H9 (cell line): ENCODE results near the gene STXBP1. TPM values are rescaled to one million over a fixed set of nuclear protein-coding genes. Genes with fewer than 3 reads are reported as not detected.

Source experiments
- DNase-seq: peaks from one replicate; pipeline ENCODE4 v3.0.0-alpha.2; 2017
- H2AFZ ChIP-seq: one replicate; pipeline ENCODE4 v1.6.1; 2013; ENCODE audit warnings: mild to moderate bottlenecking, low read length, control low read depth, moderate library complexity
- H2AK5ac ChIP-seq: 2 replicates; pipeline ENCODE4 v1.6.1; 2013; ENCODE audit warnings: low read length, control low read depth, mixed read lengths; ENCODE audit not compliant: insufficient read length
- H2BK120ac ChIP-seq: one replicate; pipeline ENCODE4 v1.6.1; 2013; ENCODE audit warnings: low read depth, mild to moderate bottlenecking, low read length, control low read depth, inconsistent platforms; ENCODE audit not compliant: poor library complexity, severe bottlenecking
- H2BK12ac ChIP-seq: 2 replicates; pipeline ENCODE4 v1.6.1; 2013; ENCODE audit warnings: low read length, control low read depth, mixed read lengths, low read depth; ENCODE audit not compliant: insufficient read length
- H2BK15ac ChIP-seq: 2 replicates; pipeline ENCODE4 v1.6.1; 2013; ENCODE audit warnings: low read depth, low read length, control low read depth
- H2BK20ac ChIP-seq: one replicate; pipeline ENCODE4 v1.6.1; 2013; ENCODE audit warnings: low read depth, mild to moderate bottlenecking, low read length, control low read depth, inconsistent platforms; ENCODE audit not compliant: poor library complexity, severe bottlenecking
- H2BK5ac ChIP-seq: 2 replicates; pipeline ENCODE4 v1.6.1; 2013; ENCODE audit warnings: low read length, control low read depth, mixed read lengths; ENCODE audit not compliant: insufficient read length
- H3K14ac ChIP-seq: 2 replicates; pipeline ENCODE4 v1.6.1; 2013; ENCODE audit warnings: low read length, control low read depth; ENCODE audit not compliant: insufficient read depth
- H3K18ac ChIP-seq: 2 replicates; pipeline ENCODE4 v1.6.1; 2013; ENCODE audit warnings: low read depth, mild to moderate bottlenecking, mixed read lengths, low read length, control low read depth; ENCODE audit not compliant: insufficient read length
- H3K23ac ChIP-seq: 2 replicates; pipeline ENCODE4 v1.6.1; 2013; ENCODE audit warnings: low read length, control low read depth, mixed read lengths, low read depth; ENCODE audit not compliant: insufficient read length
- H3K23me2 ChIP-seq: 2 replicates; pipeline ENCODE4 v1.6.1; 2013; ENCODE audit warnings: low read depth, mild to moderate bottlenecking, mixed read lengths, low read length, control low read depth; ENCODE audit not compliant: insufficient read length, poor library complexity, severe bottlenecking
- H3K27ac ChIP-seq: 2 replicates; pipeline ENCODE4 v1.5.1; 2013; ENCODE audit warnings: low read length, control low read depth, mixed read lengths, low read depth; ENCODE audit not compliant: insufficient read length
- H3K27me3 ChIP-seq: 2 replicates; pipeline ENCODE4 v1.6.1; 2013; ENCODE audit warnings: low read length, control low read depth, inconsistent platforms; ENCODE audit not compliant: insufficient read depth
- H3K4ac ChIP-seq: 2 replicates; pipeline ENCODE4 v1.6.1; 2013; ENCODE audit warnings: low read depth, mild to moderate bottlenecking, control low read depth, inconsistent platforms, low read length, moderate library complexity
- H3K4me1 ChIP-seq: 2 replicates; pipeline ENCODE4 v1.6.1; 2013; ENCODE audit warnings: low read length, control low read depth, inconsistent platforms; ENCODE audit not compliant: insufficient read depth
- H3K4me2 ChIP-seq: 2 replicates; pipeline ENCODE4 v1.6.1; 2013; ENCODE audit warnings: low read length, control low read depth, mixed read lengths; ENCODE audit not compliant: insufficient read length, insufficient read depth
- H3K56ac ChIP-seq: 2 replicates; pipeline ENCODE4 v1.6.1; 2013; ENCODE audit warnings: low read depth, mild to moderate bottlenecking, mixed read lengths, low read length, control low read depth; ENCODE audit not compliant: insufficient read length
- H3K79me1 ChIP-seq: 2 replicates; pipeline ENCODE4 v1.6.1; 2013; ENCODE audit warnings: low read depth, mild to moderate bottlenecking, moderate library complexity, low read length, control low read depth, inconsistent platforms; ENCODE audit not compliant: insufficient read depth, poor library complexity, severe bottlenecking
- H3K79me2 ChIP-seq: 2 replicates; pipeline ENCODE4 v1.6.1; 2013; ENCODE audit warnings: low read length, control low read depth, inconsistent platforms; ENCODE audit not compliant: insufficient read depth
- H3K9ac ChIP-seq: 2 replicates; pipeline ENCODE4 v1.6.1; 2013; ENCODE audit warnings: low read length, control low read depth, mixed read lengths; ENCODE audit not compliant: insufficient read length; ENCODE audit errors: extremely low read depth
- H3K9me3 ChIP-seq: one replicate; pipeline ENCODE4 v1.6.1; 2013; ENCODE audit warnings: low read depth, low read length, inconsistent platforms; ENCODE audit not compliant: control insufficient read depth
- H3T11ph ChIP-seq: one replicate; pipeline ENCODE4 v1.6.1; 2013; ENCODE audit warnings: mild to moderate bottlenecking, low read length, control low read depth, inconsistent platforms
- H4K20me1 ChIP-seq: one replicate; pipeline ENCODE4 v1.6.1; 2013; ENCODE audit not compliant: control insufficient read depth, insufficient read length, insufficient read depth
- H4K5ac ChIP-seq: 2 replicates; pipeline ENCODE4 v1.6.1; 2013; ENCODE audit warnings: low read depth, mild to moderate bottlenecking, mixed read lengths, low read length, control low read depth; ENCODE audit not compliant: insufficient read length
- H4K8ac ChIP-seq: replicated peaks from 2 replicates; pipeline ENCODE4 v1.6.1; 2013; ENCODE audit warnings: low read length, control low read depth, mixed read lengths, low read depth; ENCODE audit not compliant: insufficient read length
- H4K91ac ChIP-seq: 2 replicates; pipeline ENCODE4 v1.6.1; 2013; ENCODE audit warnings: low read depth, mild to moderate bottlenecking, moderate library complexity, mixed read lengths, low read length, control low read depth; ENCODE audit not compliant: insufficient read length
- H3K27ac Mint-ChIP-seq, 3 experiments: 2 replicates in 2 of 3; 3 replicates in 1 of 3; pipeline ENCODE4 v1.8.0; 2020 to 2021; ENCODE audit warnings: mixed read lengths in 3 of 3, mild to moderate bottlenecking in 1 of 3, moderate library complexity in 1 of 3
- H3K27me3 Mint-ChIP-seq: 2 replicates; pipeline ENCODE4 v1.8.0; 2021; ENCODE audit warnings: low read depth, mild to moderate bottlenecking, moderate library complexity, mixed read lengths
- H3K36me3 Mint-ChIP-seq, 3 experiments: 2 replicates in 2 of 3; 3 replicates in 1 of 3; pipeline ENCODE4 v1.8.0; 2020 to 2021; ENCODE audit warnings: low read depth in 3 of 3, mixed read lengths in 3 of 3; ENCODE audit not compliant: insufficient read depth in 1 of 3
- H3K4me1 Mint-ChIP-seq, 2 experiments: 2 replicates each; pipeline ENCODE4 v1.8.0; 2020; ENCODE audit warnings: mixed read lengths in 2 of 2
- H3K4me3 Mint-ChIP-seq, 2 experiments: 2 replicates in 1 of 2; 3 replicates in 1 of 2; pipeline ENCODE4 v1.8.0; 2020 to 2021; ENCODE audit warnings: mild to moderate bottlenecking in 2 of 2, mixed read lengths in 2 of 2, moderate library complexity in 1 of 2
- H3K9me3 Mint-ChIP-seq, 2 experiments: 2 replicates in 1 of 2; 3 replicates in 1 of 2; pipeline ENCODE4 v1.8.0; 2020; ENCODE audit warnings: mild to moderate bottlenecking in 2 of 2, mixed read lengths in 2 of 2, moderate library complexity in 1 of 2
- WGBS: extraction: QIAGEN DNeasy Blood & Tissue Kit; methylation state at CpG from one replicate; pipeline ENCODE4 v1.1.7; 2013; ENCODE audit warnings: missing lambda C conversion rate, low lambda C conversion rate, mixed read lengths; ENCODE audit not compliant: insufficient read length; ENCODE audit errors: extremely low coverage; 5-methylcytosine and 5-hydroxymethylcytosine counted together
- total RNA-seq: library from RNA; stranded (reverse); gene quantifications from 2 replicates; pipeline ENCODE4 v1.2.1, GENCODE V29; 2021
- TF ChIP-seq, protein P1 (sequence below): fragments of 200-600 bp; sonication (generic); conservative IDR thresholded peaks from 3 replicates; pipeline ENCODE4 v1.8.0; 2021; ENCODE audit warnings: antibody characterized with exemption, mild to moderate bottlenecking

STXBP1 gene
- total RNA-seq, 1 experiment from 2014 or later = 22.3 TPM

DNA sequence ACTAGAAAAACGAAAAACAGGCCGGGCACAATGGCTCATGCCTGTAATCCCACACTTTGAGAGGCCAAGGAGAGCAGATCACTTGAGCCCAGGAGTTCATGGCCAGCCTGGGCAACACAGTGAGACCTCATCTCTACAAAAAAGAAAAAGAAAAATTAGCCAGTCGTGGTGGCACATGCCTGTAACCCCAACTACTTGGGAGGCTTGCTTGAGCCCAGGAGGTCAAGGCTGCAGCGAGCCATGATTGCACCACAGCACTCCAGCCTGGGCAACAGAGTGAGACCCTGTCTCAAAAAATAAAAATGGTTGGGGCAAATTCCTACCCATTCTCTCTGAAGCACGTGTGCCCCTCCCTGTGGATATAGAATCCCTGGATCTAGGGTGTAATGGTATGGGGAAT is 86.3 kb downstream of the STXBP1 start:
- Histone ChIP-seq H2BK12ac (no peak overlapping the region), H3K79me1 (no peaks in the 10 kb centered on the region), H3K9me3 (no peaks in the 10 kb centered on the region), H3K23me2 (peaks cover 4% of the 10 kb centered on the region), H3K18ac (no peak overlapping the region), H4K5ac (no peak overlapping the region), H2BK20ac (no peak overlapping the region), H3K56ac (no peak overlapping the region), H4K91ac (no peak overlapping the region), H3K27me3 (no peaks in the 10 kb centered on the region), H3K4me1 (no peaks in the 10 kb centered on the region), H3K4ac (no peak overlapping the region), H3K4me2 (no peak overlapping the region), H3K79me2 (no peaks in the 10 kb centered on the region), H2AFZ (no peak overlapping the region), H2BK5ac (no peak overlapping the region), H3K14ac (no peak overlapping the region), H2BK120ac (no peak overlapping the region), H2BK15ac (no peak overlapping the region), H3K23ac (no peak overlapping the region), H3T11ph (no peak overlapping the region), H3K9ac (no peak overlapping the region), H4K20me1 (no peaks in the 10 kb centered on the region), H3K27ac (no peak overlapping the region), H2AK5ac (no peak overlapping the region), H4K8ac (no peak overlapping the region)
- Mint-ChIP-seq H3K9me3 (no peaks in the 10 kb centered on the region), H3K4me1 (peaks cover 2 to 7% of the 10 kb centered on the region in 2 experiments), H3K36me3 (peaks cover 0 to 4% (median 0%) of the 10 kb centered on the region in 3 experiments; a peak in 2 of 7 replicates), H3K4me3 (0 out of 5 replicates have a peak overlapping the region, but pooled peaks of 1 of the 2 experiments have one; percentile 70), H3K27me3 (peaks cover 6% of the 10 kb centered on the region), H3K27ac (no peak overlapping the region)
- TF ChIP-seq, protein P1, sequence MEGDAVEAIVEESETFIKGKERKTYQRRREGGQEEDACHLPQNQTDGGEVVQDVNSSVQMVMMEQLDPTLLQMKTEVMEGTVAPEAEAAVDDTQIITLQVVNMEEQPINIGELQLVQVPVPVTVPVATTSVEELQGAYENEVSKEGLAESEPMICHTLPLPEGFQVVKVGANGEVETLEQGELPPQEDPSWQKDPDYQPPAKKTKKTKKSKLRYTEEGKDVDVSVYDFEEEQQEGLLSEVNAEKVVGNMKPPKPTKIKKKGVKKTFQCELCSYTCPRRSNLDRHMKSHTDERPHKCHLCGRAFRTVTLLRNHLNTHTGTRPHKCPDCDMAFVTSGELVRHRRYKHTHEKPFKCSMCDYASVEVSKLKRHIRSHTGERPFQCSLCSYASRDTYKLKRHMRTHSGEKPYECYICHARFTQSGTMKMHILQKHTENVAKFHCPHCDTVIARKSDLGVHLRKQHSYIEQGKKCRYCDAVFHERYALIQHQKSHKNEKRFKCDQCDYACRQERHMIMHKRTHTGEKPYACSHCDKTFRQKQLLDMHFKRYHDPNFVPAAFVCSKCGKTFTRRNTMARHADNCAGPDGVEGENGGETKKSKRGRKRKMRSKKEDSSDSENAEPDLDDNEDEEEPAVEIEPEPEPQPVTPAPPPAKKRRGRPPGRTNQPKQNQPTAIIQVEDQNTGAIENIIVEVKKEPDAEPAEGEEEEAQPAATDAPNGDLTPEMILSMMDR = no peak
- DNase-seq = no peak
- no CpG with 5 or more reads among the region's 5 CpGs for whole genome bisulfite sequencing
